Stimulated activated CD4-positive, alpha-beta T cell treated with anti-CD3 and anti-CD28 coated beads, Interleukin-1b, Interleukin-23, amount 100 ng/mL, for 4 hours (primary cell): ENCODE data around the gene ADAMTSL2.

Source experiments
- DNase-seq, 2 donors: peaks; one replicate each; pipeline ENCODE4 v3.0.0-alpha.2; 2020; ENCODE audit warnings: low read depth in 2 of 2

ADAMTSL2 gene

GRCh38 chr9:133534346-133535291 is at the start of gene ADAMTSL2:
ADAMTSL2 (plus strand) TSS chr9:133534704; CDS start chr9:133536713, 2,009 bp downstream.
- peak; percentile 40 to 58 for DNase-seq

DNA sequence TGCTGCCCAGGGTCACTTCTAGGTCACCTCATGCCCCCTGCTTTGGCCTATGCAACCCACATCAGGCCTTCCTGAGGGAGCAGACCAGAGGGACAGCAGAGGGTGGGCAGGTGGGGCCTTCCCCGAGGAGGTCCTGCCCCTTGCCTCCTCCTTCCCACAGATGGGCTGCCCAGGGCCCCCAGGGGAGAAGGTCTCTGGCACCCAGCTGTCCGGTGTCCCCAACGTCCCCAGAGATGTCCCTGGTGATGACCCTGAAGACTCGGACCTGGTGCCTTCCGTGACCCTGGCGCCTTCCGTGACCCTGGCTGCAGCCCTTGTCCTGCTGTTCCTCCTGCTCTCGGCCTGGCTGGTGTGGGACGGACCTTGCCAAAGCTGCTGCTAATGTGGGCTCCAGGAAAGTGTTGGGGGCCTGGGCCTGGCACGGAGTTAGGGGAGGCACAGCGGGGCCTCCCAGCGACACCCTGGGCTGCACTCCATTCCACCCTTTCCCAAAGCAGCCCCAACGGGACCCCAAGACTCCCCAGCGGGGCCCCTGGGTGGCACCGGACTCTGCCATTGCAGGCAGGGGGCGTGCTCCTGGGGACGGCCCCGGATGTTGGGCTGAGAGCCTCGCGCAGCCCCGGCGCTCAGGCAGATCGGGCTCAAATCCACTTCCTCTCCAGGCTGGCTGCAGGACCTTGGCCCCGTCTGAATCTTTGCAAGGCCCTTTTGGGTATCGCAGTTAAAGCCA is 48.8 kb upstream of the ADAMTSL2 start:
- no peak for DNase-seq

DNA sequence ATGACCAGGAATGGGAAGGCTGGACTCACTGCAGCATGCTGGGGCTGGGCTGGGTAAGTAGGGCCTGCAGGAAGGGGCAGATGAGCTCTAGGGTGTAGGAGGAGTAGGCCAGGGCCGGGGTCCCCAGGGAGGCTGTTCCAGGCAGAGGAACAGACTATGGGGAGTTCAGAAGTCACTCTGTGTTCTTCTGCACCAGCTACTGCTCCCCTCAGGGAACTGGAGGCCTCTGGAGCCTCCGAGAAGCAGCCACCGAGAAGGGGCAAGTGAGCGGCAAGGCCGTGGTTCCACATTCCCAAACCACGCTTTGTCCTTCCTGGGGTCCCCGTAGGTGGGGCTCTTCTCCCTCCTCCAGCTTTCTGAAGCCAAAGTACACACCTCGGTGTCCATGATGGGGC is 47.2 kb upstream of the ADAMTSL2 start:
- DNase-seq: no peak

GRCh38 chr9:133488686-133489252 is 45.7 kb upstream of the ADAMTSL2 start:
- no peak for DNase-seq

GRCh38 chr9:133489253-133490190 is 45.0 kb upstream of the ADAMTSL2 start:
- DNase-seq: no peak

DNA sequence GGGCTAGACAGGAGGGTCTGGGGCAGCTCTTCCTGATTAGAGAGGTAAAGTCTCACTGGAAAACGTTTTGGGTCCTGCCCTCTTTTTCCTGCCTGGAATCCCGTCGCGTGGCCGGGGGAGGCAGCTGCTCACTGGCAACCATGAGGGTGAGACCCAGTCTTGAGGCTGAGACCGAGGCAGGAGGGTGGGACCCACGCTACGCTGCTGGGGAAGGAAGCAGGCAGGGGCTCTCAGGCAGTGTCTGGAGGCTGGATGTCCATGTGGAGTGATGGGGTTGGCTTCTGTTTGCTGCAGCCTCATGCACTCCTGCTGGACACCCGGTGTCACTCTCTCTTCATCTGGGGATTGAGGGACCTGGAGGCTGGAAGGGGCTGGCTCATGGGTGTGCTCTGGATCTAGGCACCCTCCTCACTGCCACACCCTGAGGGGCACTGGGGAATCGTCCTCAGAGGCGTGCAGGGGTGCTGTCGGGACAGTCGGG is 44.3 kb upstream of the ADAMTSL2 start:
- no peak for DNase-seq

DNA sequence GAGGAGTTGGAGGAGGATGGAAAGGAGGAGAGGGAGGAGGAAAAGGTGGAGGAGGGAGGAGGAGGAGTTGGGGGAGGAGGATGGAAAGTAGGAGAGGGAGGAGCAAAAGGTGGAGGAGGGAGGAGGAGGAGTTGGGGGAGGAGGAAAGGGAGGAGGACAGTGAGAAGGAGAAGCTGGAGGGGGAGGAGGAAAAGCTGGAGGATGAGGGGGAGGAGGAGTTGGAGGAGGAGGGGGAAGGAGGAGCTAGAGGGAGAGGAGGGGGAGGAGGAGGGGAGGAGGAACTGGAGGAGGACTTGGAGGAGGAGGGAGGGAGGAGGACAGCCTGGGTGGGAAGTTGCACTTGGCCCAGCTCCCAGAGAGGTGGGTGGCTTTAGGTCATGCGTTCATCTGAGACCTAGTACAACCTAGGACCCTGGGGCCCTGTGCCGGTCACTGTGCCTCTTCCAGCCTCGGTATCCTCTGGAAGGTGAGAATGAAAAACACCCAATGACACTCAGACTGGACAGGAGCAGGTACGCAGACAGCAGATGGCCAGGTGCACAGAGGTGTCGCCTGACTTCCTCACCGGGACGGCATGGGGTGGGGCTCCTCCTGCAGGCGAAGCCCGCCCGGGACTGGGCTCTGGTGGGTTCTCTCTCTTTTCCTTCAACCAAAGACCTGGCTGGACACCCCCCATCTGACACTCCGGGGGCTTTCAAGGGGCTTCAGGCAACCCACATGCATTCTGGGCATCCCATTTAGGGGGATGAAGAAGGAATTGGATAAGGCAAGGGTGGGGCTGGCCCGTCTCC is 43.4 kb upstream of the ADAMTSL2 start:
- no peak for DNase-seq

DNA sequence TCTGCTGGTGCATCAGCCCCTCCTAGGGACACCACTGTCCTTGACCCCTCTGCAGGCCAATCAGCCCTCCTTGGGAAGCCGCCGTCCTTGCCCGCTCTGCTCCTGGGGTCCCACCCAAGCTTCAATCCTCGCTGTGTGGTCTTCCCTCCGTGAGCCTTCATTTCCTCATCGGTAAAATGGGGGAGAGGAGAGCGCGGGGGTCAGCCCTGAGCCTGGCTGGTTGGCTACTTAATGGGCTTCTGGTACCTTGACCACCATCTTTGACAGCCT is 42.9 kb upstream of the ADAMTSL2 start:
- no peak for DNase-seq

- no peak for DNase-seq
These were observed 42.2 kb upstream of the ADAMTSL2 start for GRCh38 chr9:133492061-133493021.

DNA sequence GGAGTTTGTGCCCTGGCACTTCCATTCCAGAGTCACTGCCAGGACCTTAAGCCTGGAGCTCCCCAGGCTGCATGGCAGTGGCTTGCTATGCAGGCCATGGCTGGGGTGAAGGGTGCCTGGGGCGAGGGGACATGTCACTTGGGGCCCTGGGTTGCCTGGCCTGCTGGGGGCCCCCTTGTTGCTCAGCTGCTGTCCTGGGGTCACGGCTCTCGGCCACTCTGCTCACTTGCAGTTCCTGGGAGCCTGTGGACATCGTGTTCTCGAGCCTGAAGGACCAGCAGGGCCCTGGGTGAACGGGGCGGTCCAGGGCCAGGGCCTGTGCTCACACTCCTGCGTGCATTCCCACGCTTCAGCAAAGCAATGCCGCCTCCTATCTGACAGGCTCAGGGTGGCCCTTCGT is 41.1 kb upstream of the ADAMTSL2 start:
- no peak for DNase-seq

GRCh38 chr9:133493845-133494540 is 40.5 kb upstream of the ADAMTSL2 start:
- no peak for DNase-seq

DNA sequence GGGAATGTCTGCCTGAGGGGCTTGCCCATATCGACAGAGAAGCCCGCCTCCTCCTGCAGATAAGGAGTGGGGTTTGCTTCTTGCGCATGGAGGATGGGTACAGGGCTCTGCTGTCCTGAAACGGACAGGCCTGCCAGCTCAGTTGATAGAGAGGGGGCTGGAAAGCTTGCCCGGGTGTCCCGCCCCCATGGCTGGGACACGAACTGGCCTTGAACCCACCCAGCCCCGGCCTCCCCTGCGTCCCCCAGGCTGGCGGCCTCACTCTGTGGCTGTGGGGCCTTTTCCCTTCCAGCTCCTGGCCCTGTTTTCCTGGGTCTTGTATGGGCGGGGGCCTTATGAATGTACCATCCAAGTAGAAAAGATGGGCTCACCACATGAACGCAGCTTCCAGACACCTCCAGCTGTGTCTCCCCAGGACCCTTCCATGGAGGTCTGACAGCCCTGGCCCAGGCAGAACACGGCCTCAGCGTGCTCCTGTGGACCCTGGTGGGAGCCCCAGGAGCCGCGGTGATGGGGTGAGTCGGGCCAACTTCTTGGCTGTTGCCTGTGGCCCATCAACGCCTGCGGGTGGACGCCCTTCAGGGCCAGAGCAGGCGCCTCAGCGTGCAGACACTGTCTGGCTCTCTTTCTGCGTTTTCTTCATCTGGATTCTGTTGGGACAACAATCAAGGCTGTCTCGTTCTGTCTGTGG is 39.7 kb upstream of the ADAMTSL2 start:
- DNase-seq: no peak

DNA sequence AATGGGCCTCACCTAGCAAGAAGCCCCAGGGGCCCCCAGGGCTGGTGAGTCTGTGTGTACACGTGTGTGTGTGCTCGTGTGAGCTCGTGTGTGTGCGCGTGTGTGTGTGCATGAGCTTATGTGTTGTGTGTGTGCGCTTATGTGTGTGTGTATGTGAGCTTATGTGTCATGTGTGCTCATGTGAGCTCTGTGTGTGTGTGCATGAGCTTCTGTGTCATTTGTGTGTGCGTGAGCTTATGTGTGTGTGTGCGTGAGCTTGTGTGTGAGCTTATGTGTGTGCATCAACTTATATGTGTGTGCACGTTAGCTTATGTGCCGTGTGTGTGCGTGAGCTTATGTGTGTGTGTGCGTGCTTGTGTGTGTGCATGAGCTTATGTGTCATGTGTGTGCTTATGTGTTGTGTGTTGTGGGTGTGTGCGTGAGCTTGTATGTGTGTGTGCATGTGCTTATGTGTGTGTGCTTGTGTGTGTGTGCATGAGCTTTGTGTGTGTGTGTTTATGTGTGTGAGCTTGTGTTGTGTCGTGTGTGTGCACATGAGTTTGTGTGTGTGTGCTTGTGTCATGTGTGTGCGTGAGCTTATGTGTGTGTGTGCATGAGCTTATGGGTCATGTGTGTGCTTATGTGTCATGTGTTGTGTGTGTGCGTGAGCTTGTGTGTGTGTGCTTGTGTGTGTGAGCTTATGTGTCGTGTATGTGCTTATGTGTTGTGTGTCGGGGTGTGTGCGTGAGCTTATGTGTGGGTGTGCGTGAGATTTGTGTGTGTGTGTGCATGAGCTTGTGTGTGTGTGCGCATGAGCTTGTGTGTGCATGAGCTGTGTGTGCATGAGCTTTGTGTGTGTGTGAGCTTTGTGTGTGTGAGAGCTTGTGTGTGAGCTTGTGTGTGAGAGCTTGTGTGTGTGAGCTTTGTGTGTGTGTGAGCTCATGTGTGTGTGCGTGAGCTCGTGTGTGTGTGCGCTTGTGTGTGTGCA is 38.9 kb upstream of the ADAMTSL2 start:
- no peak for DNase-seq

DNA sequence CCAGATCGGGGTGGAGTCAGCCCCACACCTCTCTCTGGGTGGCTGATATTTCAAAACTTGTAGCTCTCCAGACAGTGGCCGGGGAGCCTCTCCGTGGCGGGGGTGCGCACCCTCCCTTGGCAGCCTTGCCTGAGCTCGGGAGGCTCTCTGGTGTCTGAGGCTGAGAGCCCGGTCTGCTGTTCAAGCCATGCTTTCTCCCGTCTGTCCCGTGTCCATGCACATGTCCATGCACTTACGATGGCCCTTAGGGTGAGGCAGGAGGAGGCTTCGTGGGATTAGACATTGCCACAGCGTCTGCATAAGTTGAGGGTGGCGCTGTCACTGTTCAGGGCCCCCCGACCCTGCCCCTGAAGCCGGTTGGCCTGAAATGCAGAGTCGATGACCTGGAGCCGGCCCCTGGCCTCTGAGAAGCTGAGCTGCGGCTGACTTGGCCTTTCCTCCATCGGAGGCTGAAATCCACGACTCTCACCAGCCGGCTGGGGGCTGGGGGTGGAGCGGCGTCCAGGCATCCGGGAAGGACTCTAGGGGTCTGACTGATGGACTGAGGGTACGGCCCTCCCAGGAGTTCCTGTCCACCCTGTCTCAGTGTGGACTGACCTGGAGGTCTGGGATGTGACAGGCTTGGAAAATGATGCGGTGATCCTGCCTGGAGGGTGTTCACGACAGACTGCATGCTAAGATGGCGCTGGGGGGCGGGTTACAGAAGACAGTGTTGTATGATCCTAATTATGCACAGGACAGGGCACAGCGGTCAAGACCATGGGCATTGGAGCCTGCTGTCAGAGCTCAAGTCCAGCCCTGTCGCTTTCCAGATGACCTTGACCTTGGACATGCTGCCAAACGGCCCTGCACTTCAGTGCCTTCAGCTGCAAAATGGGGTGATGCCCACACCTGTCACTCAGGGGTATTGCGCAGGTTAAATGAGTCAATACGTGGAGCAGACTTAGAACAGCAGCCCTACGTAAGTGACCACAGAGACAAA is 37.4 kb upstream of the ADAMTSL2 start:
- DNase-seq: no peak

- no peak for DNase-seq
These were observed 35.2 kb upstream of the ADAMTSL2 start for GRCh38 chr9:133499132-133499891.
